Pancreas (tissue), 10 donors: Measurements from ENCODE around the gene WTAP. TPM values are rescaled to one million over a fixed set of nuclear protein-coding genes. Genes with fewer than 3 reads are reported as not detected.

ENCODE experiments used
- ATAC-seq, 4 donors: fragments of 200-7000 bp; cut with Tn5 transposase; one replicate each; pipeline versions ENCODE4 v1.8.0 to v1.9.1; 2020; ENCODE audit warnings: mild to moderate bottlenecking in 4 of 4, moderate library complexity in 4 of 4
- DNase-seq, 6 donors: peaks; one replicate each; pipeline ENCODE4 v3.0.0-alpha.2; 2020
- FAIRE-seq: peaks from 2 replicates; lab custom pipeline; 2012; peaks lifted over from hg19 to GRCh38; lab: Jason Lieb, UNC
- H3K27ac ChIP-seq, 4 donors: fragments of 200-600 bp; sonication (generic); 1 replicate in 3 of 4; 2 replicates in 1 of 4; pipeline versions ENCODE4 v1.5.0 to v1.8.0; 2020
- H3K27me3 ChIP-seq, 4 donors: fragments of 200-600 bp; one replicate each; pipeline ENCODE4 v1.8.0; 2021
- H3K36me3 ChIP-seq, 3 donors: fragments of 200-600 bp; sonication (generic) in 1 of 3; one replicate each; pipeline versions ENCODE4 v1.5.0 to v1.8.0; 2020 to 2021
- H3K4me1 ChIP-seq, 3 donors: fragments of 200-600 bp; one replicate each; pipeline ENCODE4 v1.8.0; 2021
- H3K4me3 ChIP-seq, 4 donors: fragments of 200-600 bp; sonication (generic) in 2 of 4; one replicate each; pipeline versions ENCODE4 v1.5.0 to v1.8.0; 2020 to 2021
- H3K9me3 ChIP-seq, 4 donors: fragments of 200-600 bp; one replicate each; pipeline ENCODE4 v1.8.0; 2021
- WGBS, 2 donors: extraction: QIAGEN DNeasy Blood & Tissue Kit; methylation state at CpG; one replicate each; pipeline ENCODE4 v1.1.7; 2013; 5-methylcytosine and 5-hydroxymethylcytosine counted together
- intact Hi-C, 3 donors: fragments of 100-400 bp; cut with DNase I; formaldehyde crosslinking; loops; one replicate each; pipeline versions ENCODE4 v1.11.1 to v1.14.2; 2022
- polyA plus RNA-seq, 2 donors: library from polyadenylated mRNA; stranded (reverse); fragments of 200-250 nt; gene quantifications; one replicate each; pipeline ENCODE4 v1.2.3, GENCODE V29; 2013
- total RNA-seq, 6 donors: library from RNA; stranded (reverse); fragmentation: NEBNext Ultra II Directional in 4 of 6; extraction: Animal tissue kit (Norgen Biotek cat#: 25700) in 4 of 6; gene quantifications; one replicate each; pipeline versions ENCODE4 v1.2.1 to v1.2.4, GENCODE V29; 2021 to 2023
- TF ChIP-seq, protein P1 (sequence below), 4 donors: fragments of 200-600 bp; sonication (generic) in 3 of 4; IDR thresholded peaks; one replicate each; pipeline versions ENCODE4 v1.5.0 to v1.8.0; 2021; ENCODE audit warnings: antibody characterized with exemption in 4 of 4
- donor health status: healthy with polysubstance abuse.
- donor health status: DM: no; HTN: no; CAD: no; lungs with moderate emphysema.
- donor health status: DM: no; HTN: no; CAD: no.
- donor health status: control.
- donor health status: control.
- donor health status: Bipolar disorder and iron deficiency.
- donor health status: DM: yes; HTN: yes; CAD: no.
- donor health status: DM: no; HTN: no; CAD: no.
- donor health status: DM: no; HTN: no; CAD: no.
- donor health status: DM: yes; HTN: yes; CAD: no.

Gene WTAP
- total and polyA plus RNA-seq, 8 donors: 35.6 to 85.6 (median 43.3) TPM

DNA sequence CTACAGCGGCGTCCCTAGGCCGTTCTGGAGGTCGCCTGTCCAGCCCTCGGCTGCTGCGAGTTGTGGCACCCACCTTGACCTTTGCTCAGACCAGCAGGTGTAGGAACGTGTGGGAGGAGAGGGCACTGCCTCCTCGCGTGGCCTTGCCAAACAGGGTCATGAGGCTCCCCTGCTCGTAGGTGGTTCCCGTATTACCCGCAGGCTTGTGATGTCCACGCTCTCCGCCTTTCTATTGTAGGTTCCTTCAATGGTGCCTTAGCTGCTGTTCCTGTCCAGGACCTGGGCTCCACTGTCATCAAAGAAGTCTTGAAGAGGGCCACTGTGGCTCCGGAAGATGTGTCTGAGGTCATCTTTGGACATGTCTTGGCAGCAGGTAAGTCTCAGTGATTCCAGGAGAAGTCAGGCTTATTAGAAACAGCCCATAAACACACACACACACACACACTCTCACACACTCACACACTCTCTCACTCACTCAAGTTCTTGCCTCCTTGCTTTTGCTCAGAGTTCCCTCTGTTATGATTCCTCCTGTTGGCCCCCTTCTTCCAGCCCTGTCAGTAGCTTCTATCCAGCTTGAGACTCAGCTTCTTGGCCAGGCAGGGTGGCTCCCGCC is 35.5 kb downstream of the WTAP start:
- intact Hi-C loops: no loop called here
- TF ChIP-seq, protein P1, sequence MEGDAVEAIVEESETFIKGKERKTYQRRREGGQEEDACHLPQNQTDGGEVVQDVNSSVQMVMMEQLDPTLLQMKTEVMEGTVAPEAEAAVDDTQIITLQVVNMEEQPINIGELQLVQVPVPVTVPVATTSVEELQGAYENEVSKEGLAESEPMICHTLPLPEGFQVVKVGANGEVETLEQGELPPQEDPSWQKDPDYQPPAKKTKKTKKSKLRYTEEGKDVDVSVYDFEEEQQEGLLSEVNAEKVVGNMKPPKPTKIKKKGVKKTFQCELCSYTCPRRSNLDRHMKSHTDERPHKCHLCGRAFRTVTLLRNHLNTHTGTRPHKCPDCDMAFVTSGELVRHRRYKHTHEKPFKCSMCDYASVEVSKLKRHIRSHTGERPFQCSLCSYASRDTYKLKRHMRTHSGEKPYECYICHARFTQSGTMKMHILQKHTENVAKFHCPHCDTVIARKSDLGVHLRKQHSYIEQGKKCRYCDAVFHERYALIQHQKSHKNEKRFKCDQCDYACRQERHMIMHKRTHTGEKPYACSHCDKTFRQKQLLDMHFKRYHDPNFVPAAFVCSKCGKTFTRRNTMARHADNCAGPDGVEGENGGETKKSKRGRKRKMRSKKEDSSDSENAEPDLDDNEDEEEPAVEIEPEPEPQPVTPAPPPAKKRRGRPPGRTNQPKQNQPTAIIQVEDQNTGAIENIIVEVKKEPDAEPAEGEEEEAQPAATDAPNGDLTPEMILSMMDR (IDR thresholded peaks at IDR 0.05): no peak

DNA sequence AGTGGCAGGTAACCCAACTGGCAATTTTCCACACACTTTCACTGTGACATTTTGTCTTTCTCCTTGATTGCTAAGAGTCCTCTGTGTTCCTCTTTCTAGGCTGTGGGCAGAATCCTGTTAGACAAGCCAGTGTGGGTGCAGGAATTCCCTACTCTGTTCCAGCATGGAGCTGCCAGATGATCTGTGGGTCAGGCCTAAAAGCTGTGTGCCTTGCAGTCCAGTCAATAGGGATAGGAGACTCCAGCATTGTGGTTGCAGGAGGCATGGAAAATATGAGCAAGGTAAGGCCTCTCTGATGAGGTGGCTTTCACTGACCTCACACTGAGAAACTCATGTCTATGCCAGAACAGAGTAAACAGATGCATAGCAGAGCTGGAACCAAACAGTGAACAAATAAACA is 39.6 kb downstream of the WTAP start:
- FAIRE-seq: no peak
- no peaks in the 10 kb centered on the region for H3K27me3 ChIP-seq
- intact Hi-C loops: no loop called here
- H3K27ac ChIP-seq: no peak overlapping the region
- H3K4me3 ChIP-seq: no peak overlapping the region
- H3K4me1 ChIP-seq: no peaks in the 10 kb centered on the region
- peaks cover 0 to 8% (median 0%) of the 10 kb centered on the region in 3 donors for H3K36me3 ChIP-seq
- TF ChIP-seq, protein P1 (IDR thresholded peaks at IDR 0.05): no peak
- DNase-seq: no peak
- H3K9me3 ChIP-seq: no peaks in the 10 kb centered on the region
- no peak for ATAC-seq

More for the DNA sequence above, 35.5 kb downstream of the WTAP start:
- H3K4me1 ChIP-seq: no peaks in the 10 kb centered on the region
- H3K27ac ChIP-seq: peak overlapping the region; percentile 89 to 95 (median 91)
- H3K4me3 ChIP-seq: peak overlapping the region; percentile 57 to 94 (median 68)
- no peaks in the 10 kb centered on the region for H3K9me3 ChIP-seq
- DNase-seq: peak in 2 of 6 donors; percentile 21 to 70
- ATAC-seq: peak in 3 of 4 donors; percentile 1 to 15 (median 14)
- WGBS, 2 donors: 9 to 12% methylated on average over 16 of the region's 16 CpGs
- no peaks in the 10 kb centered on the region for H3K27me3 ChIP-seq
- no peaks in the 10 kb centered on the region for H3K36me3 ChIP-seq
- FAIRE-seq: no peak

DNA sequence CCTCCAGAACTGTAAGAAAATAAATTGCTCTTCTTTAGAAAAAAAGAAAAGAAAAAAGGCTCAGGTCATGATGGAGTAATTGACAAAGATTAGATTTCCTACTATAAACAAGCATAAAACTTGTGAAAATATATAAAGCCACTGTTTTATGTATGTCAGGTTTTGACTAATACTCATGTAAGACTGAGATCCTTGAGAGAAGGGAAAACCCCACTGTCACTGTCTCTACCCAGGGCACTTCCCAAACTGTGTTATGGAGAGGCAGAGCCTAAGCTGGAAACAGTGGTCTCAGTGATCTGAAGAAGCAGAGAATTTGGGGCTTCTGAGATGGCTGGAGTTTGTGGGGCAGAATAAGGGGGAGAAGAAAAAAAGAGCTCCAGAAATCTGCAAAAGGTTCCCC is 42.2 kb downstream of the WTAP start:
- Histone ChIP-seq H3K4me1 (no peaks in the 10 kb centered on the region), H3K27ac (no peak overlapping the region), H3K27me3 (no peaks in the 10 kb centered on the region), H3K36me3 (peaks cover 0 to 8% (median 0%) of the 10 kb centered on the region in 3 donors), H3K9me3 (no peaks in the 10 kb centered on the region), H3K4me3 (no peak overlapping the region)
- intact Hi-C loops: no loop called here
- ATAC-seq: no peak
- TF ChIP-seq, protein P1 (IDR thresholded peaks at IDR 0.05): no peak
- DNase-seq: no peak
- FAIRE-seq: no peak

DNA sequence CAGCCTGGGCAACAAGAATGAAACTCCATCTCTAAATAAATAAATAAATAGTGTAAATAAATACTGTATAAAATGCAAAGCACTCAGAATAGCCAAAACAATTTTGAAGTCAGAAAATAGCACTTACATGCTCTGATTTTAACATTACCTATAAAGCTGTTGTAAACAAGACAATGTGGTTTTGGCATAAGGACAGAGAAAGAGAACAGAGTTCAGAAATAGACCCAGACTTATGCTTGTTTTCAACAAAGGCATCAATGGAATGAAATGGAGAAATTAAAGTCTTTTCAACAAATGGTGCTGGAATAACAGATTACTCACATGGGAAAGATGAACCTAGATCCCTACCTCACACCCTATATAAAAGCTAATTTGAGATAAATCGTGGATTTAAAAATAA is 44.9 kb downstream of the WTAP start:
- Histone ChIP-seq H3K27me3 (no peaks in the 10 kb centered on the region), H3K9me3 (no peaks in the 10 kb centered on the region), H3K36me3 (peaks cover 0 to 8% (median 0%) of the 10 kb centered on the region in 3 donors), H3K4me1 (no peaks in the 10 kb centered on the region), H3K27ac (no peak overlapping the region), H3K4me3 (no peak overlapping the region)
- no peak for FAIRE-seq
- intact Hi-C loops: no loop called here
- DNase-seq: no peak
- ATAC-seq: no peak
- TF ChIP-seq, protein P1 (IDR thresholded peaks at IDR 0.05): no peak
- WGBS, 2 donors: 0 to 45% methylated on average over 1 of the region's 1 CpG

DNA sequence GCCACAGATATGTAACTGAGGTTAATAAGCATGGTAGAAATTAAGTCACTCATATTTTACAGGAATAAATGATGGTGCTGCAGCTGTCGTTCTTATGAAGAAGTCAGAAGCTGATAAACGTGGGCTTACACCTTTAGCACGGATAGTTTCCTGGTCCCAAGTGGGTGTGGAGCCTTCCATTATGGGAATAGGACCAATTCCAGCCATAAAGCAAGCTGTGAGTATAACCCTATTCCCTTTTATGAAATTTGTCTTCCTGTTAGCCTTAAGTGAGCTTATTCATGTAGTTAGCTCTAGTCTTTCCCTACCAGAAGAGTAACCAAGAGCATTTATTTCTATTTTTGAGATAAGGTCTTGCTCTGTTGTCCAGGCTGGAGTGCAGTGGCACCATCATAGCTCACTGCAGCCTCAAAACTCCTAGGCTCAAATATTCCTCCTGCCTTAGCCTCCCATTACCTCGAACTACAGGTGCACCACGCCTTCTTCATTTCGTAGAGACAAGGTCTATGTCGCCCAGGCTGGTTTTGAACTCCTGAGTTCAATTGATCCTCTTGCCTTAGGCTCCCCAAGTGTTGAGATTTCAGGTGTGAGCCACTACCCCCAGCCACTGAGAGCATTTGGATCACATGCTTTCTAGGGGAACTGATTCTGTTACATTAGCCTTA is 50.1 kb downstream of the WTAP start:
- Histone ChIP-seq H3K36me3 (peaks cover 0 to 41% (median 33%) of the 10 kb centered on the region in 3 donors), H3K27ac (no peak overlapping the region), H3K4me3 (no peak overlapping the region), H3K27me3 (no peaks in the 10 kb centered on the region), H3K4me1 (no peaks in the 10 kb centered on the region), H3K9me3 (no peaks in the 10 kb centered on the region)
- TF ChIP-seq, protein P1 (IDR thresholded peaks at IDR 0.05): no peak
- intact Hi-C loops: no loop called here
- DNase-seq: no peak
- FAIRE-seq: no peak
- ATAC-seq: no peak
- 75 to 86% methylated on average over 7 of the region's 7 CpGs for WGBS, 2 donors
